ENCODE data around the gene RAB3B.
A peak's percentile ranks its signal among the peaks of the same experiment; 100 is the strongest.
"Not testable (repeated sequence)": the region's sequence is repeated elsewhere in the genome, so short reads cannot be mapped to it uniquely, and the experiment has no call there.

The RAB3B gene

GRCh38 chr1:51988254-51988653 lies 2.2 kb downstream of the RAB3B start:
- DNase-seq, result no peak

GRCh38 chr1:51986718-51987117 lies 3.8 kb downstream of the RAB3B start:
- DNase-seq, result no peak

GRCh38 chr1:51982161-51982560 lies 8.3 kb downstream of the RAB3B start:
- no peak for DNase-seq

DNA sequence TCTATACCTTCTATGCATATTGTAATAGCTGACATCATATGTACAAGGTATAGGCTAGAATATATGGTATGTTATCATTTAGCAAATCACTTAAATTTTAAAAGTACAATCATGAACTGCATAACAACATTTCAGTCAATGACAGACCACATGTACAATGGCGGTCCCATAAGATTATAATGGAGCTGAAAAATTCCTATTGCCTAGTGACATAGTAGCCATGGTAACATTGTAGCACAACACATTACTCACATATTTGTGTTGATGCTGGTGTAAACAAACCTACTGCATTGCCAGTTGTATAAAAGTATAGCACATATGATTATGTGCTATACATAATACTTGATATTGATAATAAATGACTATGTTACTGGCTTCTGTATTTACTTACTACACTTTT lies 8.9 kb downstream of the RAB3B start:
- DNase-seq, result no peak

GRCh38 chr1:51978099-51978498 lies 12.4 kb downstream of the RAB3B start:
- DNase-seq, result no peak

DNA sequence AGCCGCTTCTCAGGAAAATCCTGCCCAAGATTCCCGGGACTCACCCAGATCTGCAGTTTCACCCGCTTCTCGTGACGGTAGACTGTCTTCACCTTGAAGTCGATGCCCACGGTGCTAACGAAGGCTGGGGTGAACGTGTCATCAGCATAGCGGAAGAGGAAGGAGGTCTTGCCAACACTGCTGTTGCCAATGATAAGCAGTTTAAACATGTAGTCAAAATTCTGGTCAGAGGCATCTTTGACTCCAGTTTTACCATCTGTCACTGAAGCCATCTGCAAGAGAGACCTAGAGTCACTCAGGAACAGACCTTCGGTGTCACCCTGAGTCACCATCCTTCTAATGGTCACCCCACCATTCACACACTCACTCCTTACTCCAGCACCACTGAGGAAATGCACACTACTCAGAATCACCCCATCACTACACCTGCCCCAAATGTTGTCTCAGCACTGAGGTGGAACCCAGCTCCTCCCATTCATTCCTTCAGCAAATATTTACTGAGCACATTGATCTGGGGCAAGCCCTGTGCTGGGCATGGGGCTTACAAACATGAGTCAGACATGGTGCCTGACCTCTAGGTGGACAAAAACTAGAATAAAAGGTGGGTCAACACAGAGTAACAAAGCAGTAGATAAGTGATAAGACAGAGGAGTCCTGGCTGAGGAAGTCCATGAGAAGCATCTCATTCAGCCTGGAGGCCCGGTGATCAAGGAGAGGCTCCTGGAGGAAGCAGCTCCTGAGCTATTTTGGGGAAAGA lies 13.5 kb downstream of the RAB3B start:
- no peak for DNase-seq

DNA sequence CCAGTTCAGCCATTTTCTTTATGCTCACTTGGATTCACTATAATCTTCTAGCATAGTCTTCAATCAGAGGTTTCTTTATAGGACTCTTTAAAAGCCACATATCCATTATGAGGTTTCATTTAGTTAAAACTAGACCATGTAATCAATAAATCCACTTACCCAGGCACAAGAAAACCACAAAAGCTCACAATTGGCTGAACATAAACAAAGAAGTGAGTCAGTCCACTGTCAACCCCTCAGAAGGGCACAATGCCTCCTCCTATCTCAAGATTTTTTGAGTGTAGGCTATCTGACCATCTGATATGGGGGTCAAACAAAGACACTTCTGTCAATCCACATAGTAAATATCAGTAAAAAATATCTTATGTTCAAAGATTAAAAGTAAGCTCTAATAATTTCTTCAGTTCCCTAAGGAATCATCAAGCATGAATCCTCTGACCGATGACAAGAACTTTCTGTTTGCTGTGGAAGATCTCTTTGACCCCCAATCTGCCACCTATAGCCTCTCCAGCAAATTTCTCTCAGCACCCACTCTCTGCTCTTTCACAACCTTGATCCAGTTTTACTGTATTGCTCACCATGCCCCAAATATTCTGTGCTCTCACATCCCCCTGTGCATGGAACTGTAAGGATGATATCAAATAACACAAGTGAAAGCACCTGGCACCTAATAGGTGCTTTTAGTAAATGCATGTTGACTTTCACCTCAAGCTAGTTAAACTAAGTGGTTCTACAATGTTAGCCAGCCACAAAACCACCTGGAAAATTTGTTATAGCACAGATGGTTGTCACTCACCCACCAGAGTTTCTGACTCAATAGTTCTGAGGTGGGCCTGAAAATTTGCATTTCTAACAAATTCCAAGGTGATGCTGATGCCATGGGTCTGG lies 16.7 kb downstream of the RAB3B start:
- DNase-seq, result peak; percentile 59

DNA sequence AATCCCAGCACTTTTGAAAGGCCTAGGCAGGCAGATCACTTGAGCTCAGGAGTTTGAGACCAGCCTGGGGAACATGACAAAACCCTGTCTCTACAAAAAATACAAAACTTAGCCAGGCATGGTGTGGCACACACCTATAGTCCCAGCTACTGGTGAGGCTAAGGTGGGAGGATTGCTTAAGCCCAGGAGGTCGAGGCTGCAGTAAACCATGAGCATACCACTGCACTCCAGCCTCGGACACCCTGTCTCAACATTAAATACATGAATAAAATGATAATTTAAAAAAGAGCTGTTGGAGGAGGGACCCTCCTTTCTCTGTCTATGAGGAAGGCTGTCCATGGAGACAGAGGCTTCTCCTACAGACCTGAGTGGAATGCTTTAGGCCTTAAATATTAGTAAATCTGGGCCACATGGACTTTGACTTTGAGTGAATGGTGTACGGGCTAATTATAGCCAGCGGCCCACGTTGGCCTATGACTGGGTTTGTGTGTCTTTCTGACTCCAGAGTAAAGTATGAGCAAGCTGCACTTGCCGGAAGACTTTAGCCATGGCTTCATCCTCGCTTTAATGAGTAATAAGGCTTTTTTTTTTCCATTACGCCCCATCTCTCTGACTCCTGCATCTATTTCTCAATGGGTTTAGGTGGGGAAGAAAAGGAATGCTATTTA lies 21.3 kb downstream of the RAB3B start:
- peak; percentile 94 for DNase-seq

DNA sequence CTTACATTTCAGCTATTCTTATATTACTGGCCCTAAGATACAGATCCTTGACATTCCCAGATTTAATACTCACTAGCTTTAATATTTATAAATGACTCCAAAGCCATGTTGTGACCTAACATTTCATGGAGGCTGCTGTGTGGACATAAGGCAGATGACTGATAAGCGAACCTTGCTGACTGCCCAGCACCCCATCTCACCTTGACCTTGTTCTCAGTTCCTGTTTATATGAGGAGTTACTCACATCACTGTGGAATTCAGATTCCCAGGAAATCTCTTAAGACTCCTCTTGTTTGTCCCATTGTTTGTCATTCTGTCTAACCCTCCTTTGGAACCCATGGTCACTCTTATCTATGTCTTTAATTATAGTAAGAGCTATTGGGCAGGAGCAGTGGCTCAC lies 21.9 kb downstream of the RAB3B start:
- no peak for DNase-seq

DNA sequence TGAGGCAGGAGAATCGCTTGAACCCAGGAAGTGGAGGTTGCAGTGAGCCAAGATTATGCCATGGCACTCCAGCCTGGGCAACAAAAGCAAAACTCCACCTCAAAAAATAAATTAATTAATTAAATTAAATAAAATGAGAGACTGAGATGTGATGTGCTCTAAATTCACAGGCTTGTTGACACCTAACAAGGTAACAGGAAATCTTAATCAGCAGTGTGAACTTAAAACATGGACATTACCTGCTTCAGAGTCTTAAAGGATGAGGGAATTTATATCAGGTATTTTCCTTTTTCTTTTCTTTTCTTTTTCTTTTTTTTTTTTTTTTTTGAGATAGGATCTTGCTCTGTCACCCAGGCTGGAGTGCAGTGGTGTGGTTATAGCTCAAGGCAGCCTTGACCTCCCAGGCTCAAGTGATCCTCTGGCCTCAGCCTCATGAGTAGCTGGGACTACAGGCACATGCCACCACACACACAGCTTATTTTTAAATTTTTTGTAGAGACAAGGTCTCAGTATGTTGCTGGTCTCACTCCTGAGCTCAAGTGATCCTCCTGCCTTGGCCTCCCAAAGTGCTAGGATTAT lies 23.2 kb downstream of the RAB3B start:
- DNase-seq, result not testable (repeated sequence)

DNA sequence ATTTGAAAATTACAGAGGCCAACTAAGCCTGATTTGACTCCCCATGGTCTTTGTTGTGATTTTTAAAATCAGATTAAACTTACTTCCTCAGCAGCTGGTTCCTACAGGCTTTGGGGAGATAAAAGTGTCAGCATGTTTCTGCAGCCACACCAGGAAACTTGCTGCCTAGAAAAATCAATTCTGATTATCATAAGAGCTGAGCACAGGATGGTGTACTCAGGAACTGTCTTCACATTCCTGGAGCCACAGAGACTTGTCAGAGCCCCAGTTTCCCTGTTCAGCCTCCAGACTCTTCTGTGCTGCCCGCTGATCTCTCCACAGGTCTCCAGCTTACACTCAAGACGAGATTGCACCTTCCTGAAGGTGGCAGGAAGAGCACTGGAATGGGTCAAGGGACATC lies 23.9 kb downstream of the RAB3B start:
- DNase-seq, result no peak

- DNase-seq, result no peak
Observed at GRCh38 chr1:51964309-51964696, 26.2 kb downstream of the RAB3B start.

GRCh38 chr1:51963592-51964308 lies 26.8 kb downstream of the RAB3B start:
- DNase-seq, result no peak

- DNase-seq, result no peak
Observed at GRCh38 chr1:51962486-51963356, 27.8 kb downstream of the RAB3B start.

DNA sequence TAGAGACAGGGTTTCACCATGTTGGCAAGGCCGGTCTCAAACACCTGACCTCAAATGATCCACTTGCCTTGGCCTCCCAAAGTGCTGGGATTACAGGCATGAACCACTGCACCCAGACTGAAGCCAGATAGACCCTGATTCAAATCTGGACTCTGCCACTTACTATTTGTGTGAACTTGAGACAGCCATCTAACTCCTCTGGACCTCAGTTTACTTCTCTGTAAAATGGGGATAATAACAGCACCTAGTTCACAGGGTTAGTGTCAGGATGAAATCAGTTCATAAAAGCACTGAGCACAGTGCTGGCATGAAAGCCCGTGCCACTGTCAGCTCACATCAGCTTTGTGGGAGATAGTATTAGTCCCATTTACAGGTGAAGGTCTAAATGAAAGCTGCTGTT lies 28.5 kb downstream of the RAB3B start:
- no peak for DNase-seq

DNA sequence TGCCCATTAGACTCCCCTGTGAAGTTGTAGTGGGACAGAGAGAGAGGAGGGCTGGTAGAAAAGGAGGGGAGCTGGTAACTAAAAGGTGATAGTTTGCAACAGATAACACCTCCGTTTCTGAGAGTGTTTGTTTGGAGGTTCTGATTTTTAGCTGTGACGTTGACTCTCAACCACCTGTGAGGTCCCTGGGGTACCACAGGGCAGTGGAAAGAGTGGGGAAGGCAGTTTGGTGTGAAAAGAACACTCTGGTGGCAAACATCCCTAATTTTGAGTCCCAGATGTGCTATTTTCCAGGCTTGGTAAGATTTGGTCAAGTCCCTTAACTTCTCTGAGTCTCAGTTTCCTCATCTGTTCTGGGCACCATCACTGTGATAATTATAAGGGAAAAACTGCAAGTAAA lies 29.3 kb downstream of the RAB3B start:
- DNase-seq, result no peak

DNA sequence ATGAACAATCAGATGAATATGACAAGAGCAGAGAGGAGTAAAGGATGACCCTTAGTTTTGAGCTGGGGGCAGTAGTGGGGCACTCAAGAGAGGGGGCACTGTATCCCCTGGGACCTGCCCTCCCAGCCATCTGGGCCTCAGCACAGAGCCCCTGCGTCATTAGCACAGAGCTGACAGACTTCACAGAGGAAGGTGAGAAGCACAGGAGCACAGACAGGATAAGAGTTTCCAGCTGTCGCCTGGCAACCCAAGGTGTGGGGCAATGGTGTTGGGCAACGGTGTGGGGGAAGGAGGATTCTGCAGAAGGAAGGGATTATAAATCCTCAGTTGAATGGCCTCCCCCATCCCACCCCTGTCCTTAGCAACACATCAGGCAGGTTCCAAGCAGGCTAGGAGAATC lies 30.2 kb downstream of the RAB3B start:
- no peak for DNase-seq

DNA sequence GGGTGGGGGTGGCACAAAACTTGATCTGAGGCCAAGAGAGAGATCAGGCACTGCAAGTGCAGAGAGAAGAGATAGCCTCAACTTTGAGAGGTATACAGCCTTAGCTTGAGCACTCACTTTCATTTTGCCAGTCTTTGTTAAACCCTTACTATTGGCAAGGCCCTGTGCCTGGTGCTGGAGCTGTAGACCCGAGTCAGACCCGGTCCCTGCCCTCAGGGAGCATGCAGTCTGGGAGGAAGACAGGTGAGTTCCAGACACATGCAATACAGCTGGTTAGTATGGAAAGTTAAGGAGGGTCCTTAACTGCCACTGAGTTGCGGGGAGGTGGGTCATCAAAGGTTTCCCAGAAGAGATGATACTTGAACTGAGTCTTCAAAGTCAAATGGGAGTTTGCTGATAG lies 31.7 kb downstream of the RAB3B start:
- DNase-seq, result no peak

DNA sequence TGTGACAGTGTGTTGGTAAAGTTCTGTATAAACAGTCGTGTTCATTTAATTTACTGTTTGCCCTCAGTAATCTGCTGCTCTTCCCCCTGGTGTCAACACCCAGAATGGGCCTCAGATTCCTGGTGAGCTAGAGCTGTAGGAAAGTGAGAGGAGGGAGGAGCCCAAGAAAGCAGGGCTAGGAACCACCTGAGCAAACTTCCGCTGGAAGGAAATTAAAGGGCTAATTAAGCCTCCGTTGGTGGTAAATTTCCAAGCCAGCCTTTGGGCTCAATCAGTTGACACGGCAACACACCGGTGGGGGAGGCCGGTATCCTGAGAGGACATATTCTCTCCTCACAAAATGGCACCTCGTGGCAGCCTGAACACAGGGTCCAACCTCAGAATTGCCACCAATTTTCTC lies 32.9 kb downstream of the RAB3B start:
- DNase-seq, result no peak

- DNase-seq, result peak; percentile 56
Observed at GRCh38 chr1:51956528-51957509, 33.7 kb downstream of the RAB3B start.
